ES-I3 (cell line): ENCODE results near the gene OBP2B.
"Not testable (repeated sequence)": the region's sequence is repeated elsewhere in the genome, so short reads cannot be mapped to it uniquely, and the experiment has no call there.

Source experiments
- H3K36me3 ChIP-seq: 2 replicates; pipeline ENCODE4 v1.6.1; 2013; ENCODE audit warnings: mild to moderate bottlenecking, low read length, control low read depth, moderate library complexity; ENCODE audit not compliant: insufficient read depth
- H3K4me1 ChIP-seq: 2 replicates; pipeline ENCODE4 v1.6.1; 2013; ENCODE audit warnings: mild to moderate bottlenecking, control low read depth, low read length; ENCODE audit not compliant: insufficient read depth
- H3K9ac ChIP-seq: 2 replicates; pipeline ENCODE4 v1.6.1; 2013; ENCODE audit warnings: low read depth, mild to moderate bottlenecking, low read length, moderate library complexity
- H3K9me3 ChIP-seq: 2 replicates; pipeline ENCODE4 v1.6.1; 2013; ENCODE audit warnings: mild to moderate bottlenecking, low read length, moderate library complexity; ENCODE audit not compliant: control insufficient read depth, insufficient read depth

OBP2B gene

GRCh38 chr9:133208880-133209300 is at the start of gene OBP2B:
Gene OBP2B, minus strand, starts transcription at chr9:133209250. Its CDS starts 51 bp downstream, at chr9:133209199.
- H3K36me3 ChIP-seq, H3K9ac ChIP-seq, H3K9me3 ChIP-seq, H3K4me1 ChIP-seq: not testable (repeated sequence)

- H3K9ac ChIP-seq = no peak overlapping the region
- H3K36me3 ChIP-seq = no peaks in the 10 kb centered on the region
- no peaks in the 10 kb centered on the region for H3K9me3 ChIP-seq
- H3K4me1 ChIP-seq = peaks cover 6% of the 10 kb centered on the region
Measured at GRCh38 chr9:133258061-133259015, 49.3 kb upstream of the OBP2B start.

GRCh38 chr9:133257465-133257956 is 48.5 kb upstream of the OBP2B start:
- peaks cover 6% of the 10 kb centered on the region for H3K4me1 ChIP-seq
- H3K9me3 ChIP-seq = no peaks in the 10 kb centered on the region
- H3K36me3 ChIP-seq = no peaks in the 10 kb centered on the region
- H3K9ac ChIP-seq = no peak overlapping the region

GRCh38 chr9:133256686-133257091 is 47.6 kb upstream of the OBP2B start:
- H3K9ac ChIP-seq = no peak overlapping the region
- H3K9me3 ChIP-seq = no peaks in the 10 kb centered on the region
- peaks cover 6% of the 10 kb centered on the region for H3K4me1 ChIP-seq
- H3K36me3 ChIP-seq = no peaks in the 10 kb centered on the region

GRCh38 chr9:133256136-133256461 is 47.0 kb upstream of the OBP2B start:
- peaks cover 6% of the 10 kb centered on the region for H3K4me1 ChIP-seq
- H3K36me3 ChIP-seq = no peaks in the 10 kb centered on the region
- no peaks in the 10 kb centered on the region for H3K9me3 ChIP-seq
- no peak overlapping the region for H3K9ac ChIP-seq

GRCh38 chr9:133255371-133256135 is 46.5 kb upstream of the OBP2B start:
- Histone ChIP-seq H3K9ac (no peak overlapping the region), H3K36me3 (no peaks in the 10 kb centered on the region), H3K4me1 (peaks cover 6% of the 10 kb centered on the region), H3K9me3 (no peaks in the 10 kb centered on the region)

GRCh38 chr9:133254471-133254870 is 45.4 kb upstream of the OBP2B start:
- H3K9me3 ChIP-seq = no peaks in the 10 kb centered on the region
- H3K9ac ChIP-seq = no peak overlapping the region
- no peaks in the 10 kb centered on the region for H3K36me3 ChIP-seq
- H3K4me1 ChIP-seq = peaks cover 6% of the 10 kb centered on the region

- H3K36me3 ChIP-seq = no peaks in the 10 kb centered on the region
- H3K9me3 ChIP-seq = no peaks in the 10 kb centered on the region
- no peak overlapping the region for H3K9ac ChIP-seq
- peaks cover 5% of the 10 kb centered on the region for H3K4me1 ChIP-seq
Measured at GRCh38 chr9:133253268-133253667, 44.2 kb upstream of the OBP2B start.

GRCh38 chr9:133252301-133253020 is 43.4 kb upstream of the OBP2B start:
- Histone ChIP-seq H3K4me1 (no peaks in the 10 kb centered on the region), H3K9ac (no peak overlapping the region), H3K9me3 (no peaks in the 10 kb centered on the region), H3K36me3 (no peaks in the 10 kb centered on the region)

GRCh38 chr9:133251773-133252172 is 42.7 kb upstream of the OBP2B start:
- no peaks in the 10 kb centered on the region for H3K36me3 ChIP-seq
- no peaks in the 10 kb centered on the region for H3K4me1 ChIP-seq
- H3K9ac ChIP-seq = no peak overlapping the region
- H3K9me3 ChIP-seq = no peaks in the 10 kb centered on the region

GRCh38 chr9:133251221-133251620 is 42.2 kb upstream of the OBP2B start:
- H3K9me3 ChIP-seq, H3K9ac ChIP-seq, H3K4me1 ChIP-seq, H3K36me3 ChIP-seq: not testable (repeated sequence)

GRCh38 chr9:133250741-133251170 is 41.7 kb upstream of the OBP2B start:
- Histone ChIP-seq H3K4me1 (no peaks in the 10 kb centered on the region), H3K36me3 (no peaks in the 10 kb centered on the region), H3K9me3 (no peaks in the 10 kb centered on the region), H3K9ac (no peak overlapping the region)

- Histone ChIP-seq H3K4me1 (no peaks in the 10 kb centered on the region), H3K36me3 (no peaks in the 10 kb centered on the region), H3K9me3 (no peaks in the 10 kb centered on the region), H3K9ac (no peak overlapping the region)
Measured at GRCh38 chr9:133249337-133249736, 40.3 kb upstream of the OBP2B start.

- no peaks in the 10 kb centered on the region for H3K36me3 ChIP-seq
- no peak overlapping the region for H3K9ac ChIP-seq
- H3K4me1 ChIP-seq = no peaks in the 10 kb centered on the region
- H3K9me3 ChIP-seq = no peaks in the 10 kb centered on the region
Measured at GRCh38 chr9:133248726-133249295, 39.8 kb upstream of the OBP2B start.
